ENCODE results near the gene RAD23A.
"Not testable (repeated sequence)": the region's sequence is repeated elsewhere in the genome, so short reads cannot be mapped to it uniquely, and the experiment has no call there.

Gene RAD23A

DNA sequence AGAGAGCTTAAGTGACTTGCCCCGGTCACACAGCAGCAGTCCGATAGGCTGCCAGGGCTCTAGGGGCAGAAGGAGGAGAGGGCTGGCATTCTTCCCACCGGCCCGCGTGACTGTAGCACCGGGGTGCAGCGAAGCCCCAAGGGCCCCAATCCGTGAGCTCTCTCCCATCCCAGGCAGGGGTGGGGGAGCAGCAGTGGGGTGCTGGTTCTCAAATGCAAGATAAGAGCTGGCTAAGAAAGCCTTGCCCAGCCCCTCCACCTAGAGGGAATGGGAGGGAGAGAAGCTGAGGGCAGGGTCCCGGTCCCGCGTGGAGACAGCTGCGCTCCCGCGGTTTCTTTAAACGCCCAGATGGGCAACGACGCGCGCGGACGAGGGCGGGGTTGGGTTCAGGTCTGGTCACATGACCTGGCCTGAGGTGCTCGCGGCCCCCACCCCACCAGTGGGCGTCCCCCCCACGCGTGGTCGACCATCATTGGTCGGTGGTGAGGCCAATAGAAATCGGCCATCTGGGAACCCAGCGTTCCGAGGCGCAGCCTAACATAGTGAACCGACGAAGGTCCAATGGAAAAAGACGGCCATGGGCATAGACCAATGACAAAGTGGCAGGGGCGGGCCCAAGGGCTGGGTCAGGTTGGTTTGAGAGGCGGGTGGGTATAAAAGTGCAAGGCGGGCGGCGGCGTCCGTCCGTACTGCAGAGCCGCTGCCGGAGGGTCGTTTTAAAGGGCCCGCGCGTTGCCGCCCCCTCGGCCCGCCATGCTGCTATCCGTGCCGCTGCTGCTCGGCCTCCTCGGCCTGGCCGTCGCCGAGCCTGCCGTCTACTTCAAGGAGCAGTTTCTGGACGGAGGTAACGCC is 7.5 kb upstream of the RAD23A start, which contains the start of gene CALR:
TSS of gene CALR (plus strand) at position 683 of the 852 bp plus-strand sequence. CDS start at position 754, 71 bp downstream.
- DNase-seq (ENCODE audit: low spot score): peak; percentile 99

DNA sequence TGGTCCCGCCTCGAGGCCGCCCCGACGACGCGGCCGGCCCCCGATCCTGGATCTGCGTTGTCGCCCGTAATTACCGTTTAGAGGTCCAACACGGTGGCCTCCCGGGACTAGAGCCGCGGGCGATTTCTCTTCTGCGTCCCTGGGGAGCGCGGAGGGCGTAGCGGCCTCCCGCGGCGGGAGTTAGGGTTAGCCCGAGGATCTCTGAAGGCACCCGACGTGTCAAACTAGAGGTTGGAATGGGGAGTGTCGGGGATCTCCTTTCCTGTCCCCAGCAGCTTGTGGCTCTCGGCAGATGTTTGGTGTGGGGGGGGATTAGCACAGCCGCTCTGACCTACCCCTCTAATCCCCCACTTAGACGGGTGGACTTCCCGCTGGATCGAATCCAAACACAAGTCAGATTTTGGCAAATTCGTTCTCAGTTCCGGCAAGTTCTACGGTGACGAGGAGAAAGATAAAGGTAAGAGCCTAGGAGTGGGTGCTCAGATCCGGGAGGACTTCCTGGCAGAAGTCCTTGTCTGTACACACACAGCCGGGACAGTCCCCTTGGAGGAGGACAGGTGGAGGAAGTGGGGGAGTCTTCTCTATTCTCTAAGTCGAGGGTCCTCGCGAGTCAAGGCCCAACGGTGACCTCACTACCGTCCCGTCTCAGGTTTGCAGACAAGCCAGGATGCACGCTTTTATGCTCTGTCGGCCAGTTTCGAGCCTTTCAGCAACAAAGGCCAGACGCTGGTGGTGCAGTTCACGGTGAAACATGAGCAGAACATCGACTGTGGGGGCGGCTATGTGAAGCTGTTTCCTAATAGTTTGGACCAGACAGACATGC is 6.7 kb upstream of the RAD23A start:
- DNase-seq (ENCODE audit: low spot score): no peak

DNA sequence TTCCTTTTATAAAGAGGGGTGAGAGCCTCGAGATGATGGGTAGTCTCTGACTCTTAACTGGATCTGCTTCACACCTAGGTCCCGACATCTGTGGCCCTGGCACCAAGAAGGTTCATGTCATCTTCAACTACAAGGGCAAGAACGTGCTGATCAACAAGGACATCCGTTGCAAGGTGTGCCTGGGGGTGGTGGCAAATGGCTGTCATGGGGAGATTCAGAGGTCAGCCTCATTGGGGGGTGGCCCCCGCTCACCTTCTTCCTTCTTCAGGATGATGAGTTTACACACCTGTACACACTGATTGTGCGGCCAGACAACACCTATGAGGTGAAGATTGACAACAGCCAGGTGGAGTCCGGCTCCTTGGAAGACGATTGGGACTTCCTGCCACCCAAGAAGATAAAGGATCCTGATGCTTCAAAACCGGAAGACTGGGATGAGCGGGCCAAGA is 5.7 kb upstream of the RAD23A start:
- DNase-seq (ENCODE audit: low spot score): no peak

DNA sequence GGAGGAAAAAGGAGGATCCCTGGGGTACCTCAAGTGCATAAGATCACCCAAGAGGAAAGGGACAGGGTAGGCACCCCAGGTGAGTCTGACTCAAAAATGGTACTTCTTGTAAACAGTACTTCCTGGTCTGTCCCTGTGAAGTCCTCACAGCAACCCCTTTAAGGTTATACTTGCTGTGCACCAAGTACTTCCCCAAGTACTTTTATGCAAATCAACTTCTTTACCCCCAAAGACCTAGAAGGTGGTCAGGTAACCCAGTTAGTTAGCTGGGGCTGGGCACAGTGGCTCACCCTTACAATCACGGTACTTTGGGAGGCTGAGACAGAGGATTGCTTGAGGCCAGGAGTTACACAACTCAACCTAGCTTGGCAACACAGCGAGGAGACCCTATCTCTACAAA is 4.8 kb upstream of the RAD23A start:
- DNase-seq (ENCODE audit: low spot score): no peak

DNA sequence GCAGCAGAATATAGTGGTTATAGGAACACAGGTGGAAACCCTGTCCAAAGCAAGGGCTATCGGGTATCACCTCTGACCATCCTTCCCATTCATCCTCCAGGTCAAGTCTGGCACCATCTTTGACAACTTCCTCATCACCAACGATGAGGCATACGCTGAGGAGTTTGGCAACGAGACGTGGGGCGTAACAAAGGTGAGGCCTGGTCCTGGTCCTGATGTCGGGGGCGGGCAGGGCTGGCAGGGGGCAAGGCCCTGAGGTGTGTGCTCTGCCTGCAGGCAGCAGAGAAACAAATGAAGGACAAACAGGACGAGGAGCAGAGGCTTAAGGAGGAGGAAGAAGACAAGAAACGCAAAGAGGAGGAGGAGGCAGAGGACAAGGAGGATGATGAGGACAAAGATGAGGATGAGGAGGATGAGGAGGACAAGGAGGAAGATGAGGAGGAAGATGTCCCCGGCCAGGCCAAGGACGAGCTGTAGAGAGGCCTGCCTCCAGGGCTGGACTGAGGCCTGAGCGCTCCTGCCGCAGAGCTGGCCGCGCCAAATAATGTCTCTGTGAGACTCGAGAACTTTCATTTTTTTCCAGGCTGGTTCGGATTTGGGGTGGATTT is 2.1 kb upstream of the RAD23A start:
- DNase-seq (ENCODE audit: low spot score): no peak

DNA sequence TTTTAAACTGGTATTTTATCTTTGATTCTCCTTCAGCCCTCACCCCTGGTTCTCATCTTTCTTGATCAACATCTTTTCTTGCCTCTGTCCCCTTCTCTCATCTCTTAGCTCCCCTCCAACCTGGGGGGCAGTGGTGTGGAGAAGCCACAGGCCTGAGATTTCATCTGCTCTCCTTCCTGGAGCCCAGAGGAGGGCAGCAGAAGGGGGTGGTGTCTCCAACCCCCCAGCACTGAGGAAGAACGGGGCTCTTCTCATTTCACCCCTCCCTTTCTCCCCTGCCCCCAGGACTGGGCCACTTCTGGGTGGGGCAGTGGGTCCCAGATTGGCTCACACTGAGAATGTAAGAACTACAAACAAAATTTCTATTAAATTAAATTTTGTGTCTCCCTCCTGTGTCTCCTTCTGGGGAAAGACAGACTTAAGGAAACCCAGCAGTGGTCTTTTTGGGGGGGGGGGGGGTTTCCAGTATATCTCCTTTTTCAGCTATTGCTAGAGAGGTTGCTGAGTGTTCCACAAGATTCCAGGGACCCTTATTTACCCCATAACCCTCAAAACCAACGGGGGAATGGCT is 1.5 kb upstream of the RAD23A start:
- DNase-seq (ENCODE audit: low spot score): no peak

DNA sequence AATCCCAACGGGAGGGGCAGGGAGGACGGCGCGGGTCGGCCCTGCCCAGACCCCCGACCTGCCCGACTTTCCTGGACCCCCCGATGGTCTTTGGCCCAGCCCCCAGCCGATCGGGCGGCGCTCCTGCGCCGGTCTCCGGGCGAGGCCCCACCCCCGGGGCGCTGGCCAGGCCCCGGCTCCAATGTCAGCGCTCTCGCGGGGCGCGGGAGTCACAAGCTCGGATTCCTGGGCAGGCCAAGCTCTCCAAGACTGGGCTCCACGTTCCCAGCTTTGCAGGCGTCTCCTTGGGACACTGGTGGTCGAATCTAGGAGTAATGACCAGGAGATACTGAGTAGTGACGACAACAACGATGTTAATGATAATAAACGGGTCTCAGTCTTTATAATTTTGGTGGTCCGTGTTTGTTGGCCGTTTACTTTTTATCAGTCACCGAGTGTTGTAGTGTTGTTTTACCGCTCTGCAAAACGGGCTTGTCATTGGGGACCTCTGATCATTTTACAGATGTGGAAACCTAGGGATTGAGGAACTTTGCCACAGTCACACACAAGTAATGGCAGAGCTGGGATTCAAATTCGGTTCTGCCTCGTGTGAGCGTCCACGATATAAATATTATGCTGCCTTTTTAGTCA is 545 bp downstream of the RAD23A start:
- peak; percentile 50 for DNase-seq (ENCODE audit: low spot score)

DNA sequence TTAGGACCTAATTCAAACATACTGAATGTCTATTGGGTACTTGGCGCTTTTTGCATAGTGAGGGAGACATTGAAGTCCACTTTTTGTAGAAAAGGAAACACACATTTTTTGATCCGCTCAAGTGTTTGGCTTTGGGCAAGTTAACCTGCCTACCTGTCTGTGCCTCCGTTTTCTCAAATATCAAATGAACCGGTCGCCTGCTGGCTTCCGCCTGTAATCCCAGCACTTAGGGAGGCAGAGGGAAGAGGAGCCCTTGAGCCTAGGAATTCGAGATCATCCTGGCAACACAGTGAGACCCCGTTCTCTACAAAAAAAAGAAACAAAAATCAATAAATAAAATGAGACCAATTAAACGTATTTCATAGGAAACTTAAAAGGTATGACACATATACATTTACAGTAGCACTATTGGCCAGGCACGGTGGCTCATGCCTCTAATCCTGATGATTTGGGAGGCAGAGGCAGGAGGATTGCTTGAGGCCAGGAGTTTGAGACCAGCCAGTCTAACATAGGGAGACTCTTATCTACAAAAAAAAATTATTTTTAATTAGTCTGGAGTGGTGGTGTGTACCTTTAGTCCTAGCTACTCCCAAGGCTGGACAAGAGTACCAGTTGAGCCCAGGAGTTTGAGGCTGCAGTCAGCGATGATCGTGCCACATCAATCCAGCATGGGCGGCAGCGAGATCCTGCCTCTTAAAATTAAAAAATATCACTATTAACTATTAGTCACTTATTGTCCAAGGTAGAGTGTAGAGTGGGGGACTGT is 1.3 kb downstream of the RAD23A start:
- DNase-seq (ENCODE audit: low spot score): no peak

DNA sequence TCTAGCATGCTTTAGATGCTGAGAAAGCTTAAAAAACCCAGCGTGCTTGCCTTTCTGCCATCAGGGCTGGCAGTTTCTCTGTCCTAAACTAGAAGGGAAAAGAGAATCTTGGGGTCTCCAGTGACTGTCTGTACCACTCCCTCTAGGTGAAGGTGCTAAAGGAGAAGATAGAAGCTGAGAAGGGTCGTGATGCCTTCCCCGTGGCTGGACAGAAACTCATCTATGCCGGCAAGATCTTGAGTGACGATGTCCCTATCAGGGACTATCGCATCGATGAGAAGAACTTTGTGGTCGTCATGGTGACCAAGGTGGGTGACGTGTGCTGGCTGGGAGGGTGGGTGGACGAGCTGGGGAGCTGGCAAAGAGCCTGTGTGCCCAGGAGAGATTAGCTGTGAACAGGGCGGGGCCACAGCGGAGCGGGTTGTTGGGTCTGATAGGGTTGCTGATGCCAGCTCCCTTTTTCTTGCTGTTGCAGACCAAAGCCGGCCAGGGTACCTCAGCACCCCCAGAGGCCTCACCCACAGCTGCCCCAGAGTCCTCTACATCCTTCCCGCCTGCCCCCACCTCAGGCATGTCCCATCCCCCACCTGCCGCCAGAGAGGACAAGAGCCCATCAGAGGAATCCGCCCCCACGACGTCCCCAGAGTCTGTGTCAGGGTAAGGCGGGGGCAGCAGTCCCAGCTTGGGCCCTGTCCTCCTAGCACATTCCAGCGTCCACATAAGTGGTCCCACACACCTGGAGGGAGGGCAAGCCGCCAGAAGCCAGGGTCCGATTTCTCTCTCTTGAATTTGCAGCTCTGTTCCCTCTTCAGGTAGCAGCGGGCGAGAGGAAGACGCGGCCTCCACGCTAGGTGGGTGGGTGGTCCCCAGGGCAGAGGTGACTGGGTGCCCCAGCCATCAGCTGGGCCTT is 2.3 kb downstream of the RAD23A start:
- DNase-seq (ENCODE audit: low spot score): no peak

DNA sequence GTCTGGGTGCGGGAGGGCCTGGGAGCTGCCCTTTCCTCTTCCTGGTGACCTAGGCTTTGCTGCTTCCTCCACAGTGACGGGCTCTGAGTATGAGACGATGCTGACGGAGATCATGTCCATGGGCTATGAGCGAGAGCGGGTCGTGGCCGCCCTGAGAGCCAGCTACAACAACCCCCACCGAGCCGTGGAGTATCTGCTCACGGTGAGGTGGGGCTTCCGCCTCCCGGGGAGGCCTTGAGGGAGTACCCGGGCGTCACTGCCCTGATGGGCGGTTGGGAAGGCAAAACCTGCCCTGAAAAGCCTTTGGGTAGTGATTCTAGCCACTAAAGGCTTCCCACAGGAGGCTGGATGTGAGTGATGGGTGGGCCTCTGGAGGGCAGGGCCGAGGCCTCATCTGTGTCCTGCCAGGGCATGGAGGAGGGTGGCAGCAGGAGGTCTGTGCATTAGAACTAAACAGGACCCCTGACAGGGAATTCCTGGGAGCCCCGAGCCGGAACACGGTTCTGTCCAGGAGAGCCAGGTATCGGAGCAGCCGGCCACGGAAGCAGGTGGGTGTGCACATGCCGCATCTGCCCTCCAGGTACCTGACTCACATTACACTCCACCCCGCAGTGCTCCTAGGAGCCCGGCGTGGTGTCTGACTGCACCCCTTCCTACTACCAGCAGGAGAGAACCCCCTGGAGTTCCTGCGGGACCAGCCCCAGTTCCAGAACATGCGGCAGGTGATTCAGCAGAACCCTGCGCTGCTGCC is 3.1 kb downstream of the RAD23A start:
- no peak for DNase-seq (ENCODE audit: low spot score)

DNA sequence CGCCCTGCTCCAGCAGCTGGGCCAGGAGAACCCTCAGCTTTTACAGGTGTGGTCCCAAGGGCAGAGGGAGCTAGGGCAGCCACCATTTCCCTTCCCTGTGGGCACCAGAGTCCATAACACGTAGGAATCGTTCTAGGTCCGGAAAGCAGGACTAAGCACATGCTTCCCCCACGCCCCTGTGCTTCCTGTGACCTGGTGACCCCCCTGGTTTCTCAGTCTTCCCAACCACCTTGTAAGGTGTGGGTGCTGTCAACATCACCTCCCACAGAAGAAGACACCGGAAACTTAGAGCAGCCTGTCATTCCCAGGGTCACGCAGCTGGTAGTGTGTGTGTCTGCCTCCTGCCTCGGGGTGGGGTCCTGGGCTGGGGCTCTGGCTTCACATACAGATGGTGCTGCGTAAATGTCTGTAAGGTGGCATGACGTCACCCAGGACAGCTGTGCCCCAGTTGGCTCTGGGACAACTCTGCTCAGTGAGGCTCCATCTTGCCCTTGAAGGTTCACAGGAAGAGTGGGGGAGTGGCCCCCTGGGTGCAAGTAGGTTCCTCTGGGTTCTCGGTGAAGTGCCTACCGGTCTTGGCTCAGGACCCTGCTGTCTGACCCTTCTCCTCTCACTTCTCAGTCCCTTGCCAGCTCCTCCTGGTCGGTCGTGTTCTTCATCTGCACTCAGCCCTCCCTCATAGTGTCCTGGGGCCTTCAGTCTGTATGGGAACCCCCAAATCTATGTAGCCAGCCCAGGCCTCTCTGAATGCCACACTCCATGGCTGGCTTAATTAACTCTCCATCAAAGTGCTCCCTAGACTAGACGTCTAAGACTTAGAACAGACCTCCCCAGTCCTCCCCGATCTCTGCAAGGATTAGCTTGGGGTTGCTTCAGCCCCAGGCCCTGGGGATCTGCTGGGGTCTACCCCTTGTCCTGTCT is 4.0 kb downstream of the RAD23A start:
- DNase-seq (ENCODE audit: low spot score): no peak

DNA sequence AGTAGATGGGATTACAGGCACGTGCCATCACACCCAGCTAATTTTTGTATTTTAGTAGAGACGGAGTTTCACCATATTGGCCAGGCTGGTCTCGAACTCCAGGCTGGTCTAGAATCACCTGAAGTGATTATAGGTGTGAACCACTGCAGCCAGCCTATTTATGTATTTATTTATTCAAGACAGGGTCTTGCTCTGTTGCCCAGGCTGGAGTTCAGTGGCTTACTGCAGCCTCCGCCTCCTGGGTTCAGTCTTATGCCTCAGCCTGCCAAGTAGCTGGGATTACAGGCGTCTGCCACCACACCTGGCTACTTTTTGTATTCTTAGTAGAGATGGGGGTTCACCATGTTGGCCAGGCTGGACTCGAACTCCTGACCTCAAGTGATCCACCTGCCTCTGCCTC is 6.4 kb downstream of the RAD23A start:
- DNase-seq (ENCODE audit: low spot score): not testable (repeated sequence)

DNA sequence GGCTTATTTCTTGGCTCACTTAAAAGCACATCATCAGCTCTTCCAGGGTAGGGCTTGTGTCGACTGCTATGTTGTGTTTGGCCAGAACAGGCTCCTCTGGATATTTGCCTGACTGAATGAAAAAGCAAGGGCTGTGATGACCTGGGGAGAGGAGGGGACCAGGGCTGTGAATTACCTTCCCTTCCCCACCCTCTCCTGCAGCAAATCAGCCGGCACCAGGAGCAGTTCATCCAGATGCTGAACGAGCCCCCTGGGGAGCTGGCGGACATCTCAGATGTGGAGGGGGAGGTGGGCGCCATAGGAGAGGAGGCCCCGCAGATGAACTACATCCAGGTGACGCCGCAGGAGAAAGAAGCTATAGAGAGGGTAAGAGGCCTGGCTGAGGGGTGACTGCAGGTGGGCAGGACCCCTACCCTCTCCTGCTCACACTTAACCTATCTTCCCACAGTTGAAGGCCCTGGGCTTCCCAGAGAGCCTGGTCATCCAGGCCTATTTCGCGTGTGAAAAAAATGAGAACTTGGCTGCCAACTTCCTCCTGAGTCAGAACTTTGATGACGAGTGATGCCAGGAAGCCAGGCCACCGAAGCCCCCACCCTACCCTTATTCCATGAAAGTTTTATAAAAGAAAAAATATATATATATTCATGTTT is 7.0 kb downstream of the RAD23A start:
- no peak for DNase-seq (ENCODE audit: low spot score)

DNA sequence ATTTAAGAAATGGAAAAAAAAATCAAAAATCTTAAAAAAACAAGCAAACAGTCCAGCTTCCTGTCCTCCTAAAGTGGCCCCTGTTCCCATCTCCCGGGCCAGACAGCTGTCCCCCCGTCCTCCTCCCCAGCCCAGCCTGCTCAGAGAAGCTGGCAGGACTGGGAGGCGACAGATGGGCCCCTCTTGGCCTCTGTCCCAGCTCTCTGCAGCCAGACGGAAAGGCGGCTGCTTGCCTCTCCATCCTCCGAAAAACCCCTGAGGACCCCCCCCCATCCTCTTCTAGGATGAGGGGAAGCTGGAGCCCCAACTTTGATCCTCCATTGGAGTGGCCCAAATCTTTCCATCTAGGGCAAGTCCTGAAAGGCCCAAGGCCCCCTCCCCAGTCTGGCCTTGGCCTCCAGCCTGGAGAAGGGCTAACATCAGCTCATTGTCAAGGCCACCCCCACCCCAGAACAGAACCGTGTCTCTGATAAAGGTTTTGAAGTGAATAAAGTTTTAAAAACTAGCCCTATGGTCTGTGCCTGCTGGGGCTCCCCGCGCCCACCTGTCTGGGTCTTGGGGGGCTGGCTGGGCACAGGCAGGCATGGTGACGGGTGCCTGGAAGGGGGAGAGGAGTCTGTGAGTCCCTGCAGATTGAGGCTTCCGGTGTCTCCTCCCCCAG is 7.6 kb downstream of the RAD23A start:
- no peak for DNase-seq (ENCODE audit: low spot score)

DNA sequence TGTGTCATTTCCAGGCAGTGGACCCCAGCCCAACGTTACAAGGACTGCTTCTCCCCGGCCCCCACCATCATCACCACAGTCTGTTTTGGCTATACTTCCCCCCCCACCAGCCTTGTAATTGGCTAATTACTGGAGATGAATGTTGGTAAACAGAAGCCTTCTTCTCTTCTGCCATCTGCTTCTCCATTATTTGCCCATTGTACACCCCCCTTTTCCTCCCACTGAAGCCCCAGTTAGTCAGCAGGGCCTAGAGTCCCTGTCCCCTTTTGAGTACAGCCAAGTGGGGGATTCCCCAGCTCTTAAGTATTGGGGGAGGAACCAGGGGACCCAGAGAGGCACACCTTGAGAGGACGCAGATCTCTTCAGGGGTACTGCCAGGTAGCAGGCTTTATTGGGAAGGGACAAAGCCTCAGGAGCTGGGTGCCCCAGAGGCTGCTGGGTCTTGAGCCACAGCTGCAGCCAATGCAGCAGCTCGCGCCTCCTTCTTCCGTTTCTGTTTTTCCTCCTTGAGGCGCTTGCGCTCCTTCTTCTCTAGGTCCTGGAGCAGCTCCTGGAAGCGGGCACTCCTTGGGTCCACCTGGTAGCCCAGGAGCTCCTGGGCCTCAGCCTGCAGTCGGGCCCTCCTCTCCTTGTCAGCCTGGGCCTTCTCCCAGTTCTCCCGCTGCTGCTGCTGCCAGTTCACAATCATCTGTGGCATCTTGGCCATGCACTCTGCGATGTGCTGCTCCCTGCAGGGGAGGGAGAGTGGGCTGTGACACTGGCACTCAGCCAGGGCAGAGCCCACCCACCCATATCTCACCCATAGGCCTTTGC is 8.3 kb downstream of the RAD23A start:
- DNase-seq (ENCODE audit: low spot score): no peak

DNA sequence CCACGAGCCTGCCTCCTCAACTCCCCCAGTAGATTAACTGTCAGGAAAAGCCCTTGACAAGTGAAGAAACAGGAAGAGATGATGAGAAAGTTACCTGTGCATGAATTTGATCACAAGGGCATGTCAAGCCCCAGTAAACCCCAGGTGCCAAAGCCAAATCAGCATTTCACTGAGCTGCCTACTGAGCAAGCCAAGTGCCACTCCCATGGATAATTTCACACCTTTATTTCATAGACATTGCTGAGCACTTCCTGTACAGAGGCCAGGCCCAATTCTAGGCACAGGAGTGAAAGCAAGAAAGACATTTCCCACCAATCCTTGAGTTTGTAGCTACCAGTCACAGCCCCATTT is 8.9 kb downstream of the RAD23A start:
- DNase-seq (ENCODE audit: low spot score): no peak
